Measurements from ENCODE around the gene RNF144A.

Gene RNF144A

GRCh38 chr2:7053650-7054265 is 136.5 kb downstream of the RNF144A start:
- TF ChIP-seq CTCF (IDR thresholded peaks at IDR 0.05; ENCODE audit: insufficient read depth, low read depth, low read length, missing control alignments) = no peak
- no peak for DNase-seq (ENCODE audit: low read depth)
- no peak overlapping the region for H3K4me3 ChIP-seq (ENCODE audit: low read length)

DNA sequence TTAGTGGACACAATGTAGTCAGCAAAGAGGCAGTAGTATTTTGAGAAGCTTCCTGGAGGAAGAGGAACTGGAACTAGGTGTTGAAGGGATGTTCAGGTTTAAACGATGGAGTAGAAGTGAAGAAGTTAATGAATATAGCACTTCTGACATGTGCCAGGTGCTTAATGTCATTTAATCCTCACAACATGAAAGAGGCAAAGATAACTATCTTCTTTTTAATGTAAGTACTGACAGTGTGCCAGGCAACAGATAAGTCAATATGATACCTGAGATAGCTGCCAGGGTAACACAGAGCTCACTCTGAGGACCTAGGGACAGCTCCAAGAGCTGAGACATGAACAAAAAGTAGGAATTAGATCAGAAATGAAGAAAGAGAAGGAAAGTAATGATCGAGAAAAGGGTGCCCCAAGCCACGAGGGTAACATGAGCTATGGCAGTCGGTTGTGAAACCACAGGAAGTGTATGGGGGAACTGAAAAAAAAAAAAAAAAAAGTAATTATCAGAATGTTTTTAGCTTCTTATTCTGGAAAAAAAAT is 140.7 kb downstream of the RNF144A start:
- no peak for DNase-seq (ENCODE audit: low read depth)
- no peak for TF ChIP-seq CTCF (IDR thresholded peaks at IDR 0.05; ENCODE audit: insufficient read depth, low read depth, low read length, missing control alignments)
- no peak overlapping the region for H3K4me3 ChIP-seq (ENCODE audit: low read length)

DNA sequence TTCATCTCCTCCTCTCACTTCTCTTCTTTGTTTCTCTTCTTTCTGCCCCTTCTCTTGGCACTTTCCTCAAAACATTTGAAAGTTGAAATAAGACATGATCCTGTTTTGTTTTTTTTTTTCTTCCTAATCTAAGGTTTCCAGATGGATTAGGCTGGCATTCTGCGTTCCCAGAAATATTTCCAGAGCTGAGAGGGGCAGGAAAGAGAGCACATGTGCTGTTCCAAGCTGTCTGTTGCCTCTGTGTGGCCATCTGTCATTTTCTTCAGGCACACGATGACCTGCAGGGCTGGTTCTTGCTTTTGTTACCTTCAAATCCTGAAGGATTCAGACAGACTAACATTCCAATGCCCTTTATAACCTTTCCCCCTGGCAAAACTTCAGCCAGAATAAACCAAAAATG is 142.9 kb downstream of the RNF144A start:
- no peak overlapping the region for H3K4me3 ChIP-seq (ENCODE audit: low read length)
- no peak for TF ChIP-seq CTCF (IDR thresholded peaks at IDR 0.05; ENCODE audit: insufficient read depth, low read depth, low read length, missing control alignments)

DNA sequence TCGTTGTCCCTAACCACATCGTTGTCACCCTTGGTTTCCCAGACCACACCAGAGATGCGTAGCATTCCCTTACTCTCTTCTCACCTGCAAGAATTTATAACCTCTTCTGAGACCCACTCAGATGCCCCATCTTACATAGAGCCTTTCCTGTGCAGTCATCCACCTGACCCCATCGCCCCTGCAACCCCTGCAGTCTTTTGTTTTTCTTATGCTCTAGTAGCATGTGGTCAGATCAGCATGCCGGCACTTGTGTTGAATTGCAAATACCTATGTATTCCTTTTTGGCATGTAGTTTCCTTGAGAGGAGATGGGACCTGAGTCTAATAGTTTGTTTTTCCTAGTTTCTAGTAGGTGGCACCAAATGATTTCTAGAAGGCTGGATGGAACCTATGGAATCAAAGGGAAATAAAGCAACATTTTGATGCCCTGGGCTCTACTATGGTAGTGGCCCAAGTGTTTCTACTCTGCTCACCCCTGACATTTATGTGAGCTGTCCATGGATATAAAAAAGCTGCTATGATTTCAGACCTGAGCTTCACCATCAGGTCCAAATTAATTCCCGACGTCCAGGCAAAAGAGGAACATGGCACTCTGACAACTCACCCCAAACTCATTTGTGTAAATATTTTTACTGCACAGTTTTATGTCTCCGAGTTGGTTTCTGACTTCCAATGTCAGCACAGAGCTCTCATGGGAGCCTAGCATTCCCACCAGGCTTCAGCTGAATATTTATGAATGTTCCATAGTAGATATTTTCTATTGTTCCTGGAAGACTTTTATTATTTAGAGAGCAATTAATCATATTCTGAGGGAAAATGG is 143.6 kb downstream of the RNF144A start:
- no peak for DNase-seq (ENCODE audit: low read depth)
- H3K4me3 ChIP-seq (ENCODE audit: low read length) = no peak overlapping the region
- no peak for TF ChIP-seq CTCF (IDR thresholded peaks at IDR 0.05; ENCODE audit: insufficient read depth, low read depth, low read length, missing control alignments)

More for the DNA sequence above, 142.9 kb downstream of the RNF144A start:
- DNase-seq (ENCODE audit: low read depth) = no peak

GRCh38 chr2:7061450-7061789 is 144.2 kb downstream of the RNF144A start:
- TF ChIP-seq CTCF (IDR thresholded peaks at IDR 0.05; ENCODE audit: insufficient read depth, low read depth, low read length, missing control alignments) = no peak
- H3K4me3 ChIP-seq (ENCODE audit: low read length) = no peak overlapping the region
- no peak for DNase-seq (ENCODE audit: low read depth)

GRCh38 chr2:7061921-7062320 is 144.7 kb downstream of the RNF144A start:
- no peak for TF ChIP-seq CTCF (IDR thresholded peaks at IDR 0.05; ENCODE audit: insufficient read depth, low read depth, low read length, missing control alignments)
- DNase-seq (ENCODE audit: low read depth) = no peak
- H3K4me3 ChIP-seq (ENCODE audit: low read length) = no peak overlapping the region
